Activated effector memory CD4-positive, alpha-beta T cell treated with anti-CD3 and anti-CD28 coated beads, Interleukin-2, amount 50 U/mL, for 16 hours (primary cell): ENCODE data around the gene MTARC2.

Experiments used
- DNase-seq: peaks from one replicate; pipeline ENCODE4 v3.0.0-alpha.2; 2020

Gene MTARC2

DNA sequence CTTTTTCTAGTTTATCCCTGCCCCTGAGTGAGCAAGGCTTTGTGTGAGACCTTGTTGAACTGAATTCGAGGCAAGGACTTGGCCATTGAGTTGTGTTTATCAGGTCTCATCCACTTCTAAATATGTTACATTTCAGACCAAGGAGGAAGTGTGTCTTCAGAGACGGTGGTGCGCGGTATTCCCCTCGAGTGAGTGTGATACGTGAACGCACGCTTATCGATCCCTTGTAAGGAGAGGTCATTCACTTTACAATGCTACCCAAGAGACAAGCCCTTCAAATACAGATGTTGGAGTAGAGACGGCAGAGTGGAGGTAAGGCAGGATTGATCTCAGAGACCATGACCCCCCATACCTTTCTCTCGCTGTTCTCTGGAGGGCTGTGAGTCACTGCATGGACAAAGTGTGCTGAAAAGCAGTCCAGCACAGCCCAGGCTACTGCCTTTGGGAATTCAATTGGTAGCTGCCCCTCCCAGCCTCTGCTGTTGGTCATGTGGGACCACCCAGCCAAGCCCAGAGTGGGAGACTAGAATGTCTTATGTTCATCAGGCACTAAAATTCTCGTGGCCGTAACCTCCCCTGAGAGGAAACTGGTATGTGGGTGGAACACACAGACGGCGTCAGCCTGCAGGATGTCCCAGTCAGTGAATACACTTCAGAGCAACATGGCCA is 22.3 kb downstream of the MTARC2 start:
- DNase-seq = no peak

DNA sequence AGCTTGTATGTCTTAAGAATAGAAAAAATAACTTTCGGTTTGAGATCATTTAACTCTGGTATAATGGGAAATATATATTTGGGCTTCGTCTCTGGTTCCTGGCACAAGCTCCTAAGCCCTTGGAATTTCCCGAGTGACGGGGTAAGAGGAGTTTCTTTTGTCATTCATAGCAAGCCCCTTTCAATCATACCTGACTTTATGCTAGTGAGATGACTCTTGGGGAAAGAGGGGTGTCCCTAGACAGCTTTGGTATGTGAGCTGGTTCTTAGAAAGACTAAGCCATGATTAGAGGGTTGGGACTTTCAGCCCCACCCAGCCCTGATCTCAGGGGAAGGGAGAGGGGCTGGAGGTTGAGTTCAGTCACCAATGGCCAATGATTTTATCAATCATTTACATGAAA is 24.7 kb downstream of the MTARC2 start:
- DNase-seq = no peak

DNA sequence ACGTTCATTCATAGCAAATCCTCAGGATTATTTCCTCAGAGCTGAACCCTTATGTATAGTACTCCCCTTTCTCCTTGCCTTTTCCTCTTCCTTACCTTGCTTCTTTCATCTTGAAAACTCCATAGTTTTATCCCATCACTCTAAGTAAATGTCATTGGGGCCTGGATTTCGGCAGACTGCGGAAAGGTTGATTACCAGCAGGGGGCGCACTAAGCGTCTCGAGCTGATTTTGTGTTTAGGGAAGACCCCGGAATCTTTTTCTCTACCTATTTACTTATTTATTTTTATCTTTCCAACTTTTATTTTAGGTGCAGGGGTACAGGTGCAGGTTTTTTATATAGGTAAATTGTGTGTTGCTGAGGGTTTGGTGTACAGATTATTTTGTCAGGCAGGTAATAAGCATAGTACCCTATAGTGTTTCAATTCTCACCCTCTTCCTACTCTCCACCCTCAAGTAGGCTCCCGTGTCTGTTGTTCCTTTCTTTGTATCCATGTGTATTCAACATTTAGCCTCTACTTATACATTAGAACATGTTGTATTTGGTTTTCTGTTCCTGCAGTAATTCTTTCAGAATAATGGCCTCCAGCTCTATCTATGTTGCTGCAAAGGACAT is 27.2 kb downstream of the MTARC2 start:
- DNase-seq = peak; percentile 75

DNA sequence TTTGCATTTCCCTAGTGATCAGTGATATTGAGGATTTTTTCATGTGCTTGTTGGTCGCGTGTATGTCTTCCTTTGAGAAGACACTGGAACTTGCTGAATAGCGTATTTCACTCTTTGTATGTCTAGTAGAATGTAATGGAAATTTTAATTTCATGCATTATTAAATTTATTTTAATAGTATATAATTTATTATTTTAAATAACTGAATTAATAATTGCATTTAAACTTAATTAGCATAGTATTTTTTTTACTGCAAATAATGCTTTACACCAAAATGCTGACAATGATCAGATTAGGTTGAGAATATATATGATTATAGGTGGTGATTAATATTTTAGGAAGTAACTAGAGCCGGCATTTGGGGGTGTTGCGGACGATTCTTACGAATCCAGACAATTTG is 28.1 kb downstream of the MTARC2 start:
- DNase-seq = no peak

DNA sequence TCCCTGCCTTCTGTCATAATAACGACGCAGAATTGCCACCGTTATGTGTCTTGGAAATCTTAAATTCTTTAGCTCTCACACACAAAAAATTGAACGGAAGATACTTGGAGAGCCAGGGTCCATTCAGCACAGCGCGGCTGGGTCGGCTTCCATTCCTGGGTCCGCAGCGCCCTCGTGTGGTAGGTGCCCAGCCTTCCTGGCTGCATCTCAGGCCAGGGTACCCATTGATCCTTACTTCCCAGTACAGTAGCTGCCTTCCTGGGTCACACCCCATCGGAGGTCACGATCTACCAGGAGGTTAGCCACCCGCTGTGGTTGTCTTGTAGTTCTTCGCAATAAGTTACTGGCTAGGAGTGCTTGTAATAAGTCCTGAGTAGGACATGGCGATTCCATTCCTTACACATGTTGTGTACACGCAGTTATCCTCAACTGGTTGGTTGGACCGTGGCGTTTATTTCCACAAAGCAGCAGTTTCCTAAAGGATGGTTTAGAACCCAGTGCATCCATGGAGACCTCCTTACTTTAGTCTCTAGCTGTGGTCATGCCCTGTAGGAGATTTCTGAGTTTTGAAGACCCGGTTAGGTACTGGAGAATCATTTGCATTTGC is 28.7 kb downstream of the MTARC2 start:
- peak; percentile 86 for DNase-seq

DNA sequence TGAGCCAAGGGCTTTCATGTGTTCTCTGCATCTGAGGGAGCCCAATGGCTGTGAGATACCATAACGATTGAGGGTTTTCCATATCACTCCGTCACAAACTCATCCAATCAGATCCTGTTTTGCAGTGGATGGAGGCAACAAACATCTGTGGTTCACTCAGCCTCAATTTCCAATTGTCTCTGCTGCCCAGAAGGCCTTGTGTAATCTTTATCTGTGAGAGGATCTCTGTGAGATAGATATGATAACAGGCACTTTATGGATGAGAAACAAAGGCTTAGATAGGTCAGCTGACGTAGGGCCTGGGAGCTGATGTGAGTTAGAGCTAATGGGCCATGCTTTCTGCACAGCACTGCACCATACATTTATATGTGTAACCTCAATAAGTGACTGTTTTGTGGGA is 35.3 kb downstream of the MTARC2 start:
- DNase-seq = no peak

DNA sequence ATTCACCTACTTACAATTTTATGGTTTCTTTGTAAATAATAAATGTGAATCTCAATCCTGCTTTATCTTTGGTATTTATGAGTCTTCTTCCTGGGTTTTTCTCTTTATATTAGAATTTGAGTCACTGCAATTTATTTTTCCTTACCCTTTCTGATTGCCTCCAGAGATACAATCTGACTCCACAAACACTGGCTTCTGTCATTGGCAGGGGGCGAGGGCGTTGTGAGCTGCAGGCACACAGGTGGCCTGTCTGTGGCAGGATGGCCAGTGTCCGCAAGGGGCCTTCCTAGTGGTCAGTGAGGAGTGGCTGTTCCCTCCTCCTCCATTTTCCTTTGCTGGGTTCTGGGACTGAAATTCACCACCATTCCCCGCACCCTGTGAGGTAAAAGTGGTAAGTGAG is 36.6 kb downstream of the MTARC2 start:
- DNase-seq = no peak

DNA sequence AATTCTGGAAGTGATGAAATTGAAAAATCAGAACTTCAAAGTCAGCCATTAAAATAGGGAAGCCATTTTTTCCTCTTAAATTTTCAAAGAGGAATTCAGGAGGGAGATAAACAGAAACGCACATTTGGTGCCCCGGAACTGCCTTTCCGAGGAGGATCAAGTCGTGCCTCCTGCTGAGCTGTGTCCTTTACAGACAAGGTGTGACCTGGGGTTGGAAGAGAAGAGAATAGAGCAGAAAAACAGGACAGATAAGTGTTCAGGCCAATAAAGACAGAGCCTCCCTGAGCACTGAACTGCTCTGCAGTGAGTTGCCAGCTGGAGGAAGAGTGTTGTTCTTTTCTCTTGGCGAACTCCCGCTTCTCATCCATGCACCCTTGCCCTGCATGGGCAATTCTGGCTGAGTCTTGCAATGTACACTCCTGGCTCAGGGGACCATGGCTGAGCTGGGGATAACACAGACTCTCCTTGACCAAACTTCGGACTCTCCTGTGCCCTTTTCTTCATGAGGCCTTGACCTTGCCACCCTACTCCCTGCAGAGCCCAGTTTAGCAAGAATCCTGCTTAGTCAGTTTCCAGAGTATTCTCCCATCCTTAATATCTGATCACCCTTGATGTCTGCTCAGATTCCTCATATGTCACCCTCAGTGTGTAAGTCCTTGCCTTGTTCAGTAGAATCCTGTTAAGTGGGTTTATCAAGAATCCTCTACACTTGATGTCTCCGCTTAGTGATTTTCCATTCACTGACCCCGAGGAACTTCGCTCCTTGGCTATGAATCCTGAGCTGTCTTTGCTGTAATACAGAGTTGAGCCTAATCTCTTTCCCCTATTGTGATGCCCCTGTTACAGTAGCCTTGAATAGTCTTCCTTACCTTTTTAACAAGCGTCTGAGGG is 37.3 kb downstream of the MTARC2 start:
- DNase-seq = no peak

DNA sequence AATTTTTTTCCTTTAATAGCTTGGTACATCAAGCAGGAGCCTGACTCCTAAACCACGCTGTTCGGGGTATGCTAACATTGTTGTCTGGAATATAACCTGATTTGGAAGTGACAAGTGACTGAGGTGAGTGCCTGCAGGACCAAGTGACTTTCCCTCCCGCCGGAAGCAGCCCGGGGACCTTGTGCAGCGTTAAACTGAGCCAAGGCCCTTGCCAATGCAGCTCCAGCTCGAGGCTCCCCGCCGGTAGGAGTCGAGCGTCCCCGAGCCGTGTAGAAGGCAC is 37.9 kb downstream of the MTARC2 start:
- no peak for DNase-seq

DNA sequence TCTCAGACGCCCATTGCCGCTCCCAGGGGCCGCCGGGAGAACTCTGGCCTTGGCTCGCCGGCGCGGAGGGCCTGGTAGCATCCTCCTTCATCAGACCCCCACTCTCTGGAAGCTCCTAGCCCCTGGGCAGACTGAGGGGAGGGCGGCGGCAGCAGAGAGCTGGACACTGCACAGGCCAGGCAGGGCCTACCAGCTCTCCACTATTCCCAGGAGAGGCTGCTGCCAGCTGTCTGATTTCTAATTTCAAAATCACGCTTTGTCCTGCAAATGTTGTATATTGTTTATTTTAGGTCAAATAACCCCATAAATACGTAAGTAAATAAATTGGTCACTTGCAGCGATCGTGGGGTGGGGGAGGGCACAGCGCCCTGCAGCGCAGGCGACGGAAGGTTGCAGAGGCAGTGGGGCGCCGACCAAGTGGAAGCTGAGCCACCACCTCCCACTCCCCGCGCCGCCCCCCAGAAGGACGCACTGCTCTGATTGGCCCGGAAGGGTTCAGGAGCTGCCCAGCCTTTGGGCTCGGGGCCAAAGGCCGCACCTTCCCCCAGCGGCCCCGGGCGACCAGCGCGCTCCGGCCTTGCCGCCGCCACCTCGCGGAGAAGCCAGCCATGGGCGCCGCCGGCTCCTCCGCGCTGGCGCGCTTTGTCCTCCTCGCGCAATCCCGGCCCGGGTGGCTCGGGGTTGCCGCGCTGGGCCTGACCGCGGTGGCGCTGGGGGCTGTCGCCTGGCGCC is 38.4 kb downstream of the MTARC2 start, which contains the start of gene MTARC1:
MTARC1 (plus strand) TSS at position 577 of the 732 bp plus-strand sequence; CDS start at position 609, 32 bp downstream.
- no peak for DNase-seq

DNA sequence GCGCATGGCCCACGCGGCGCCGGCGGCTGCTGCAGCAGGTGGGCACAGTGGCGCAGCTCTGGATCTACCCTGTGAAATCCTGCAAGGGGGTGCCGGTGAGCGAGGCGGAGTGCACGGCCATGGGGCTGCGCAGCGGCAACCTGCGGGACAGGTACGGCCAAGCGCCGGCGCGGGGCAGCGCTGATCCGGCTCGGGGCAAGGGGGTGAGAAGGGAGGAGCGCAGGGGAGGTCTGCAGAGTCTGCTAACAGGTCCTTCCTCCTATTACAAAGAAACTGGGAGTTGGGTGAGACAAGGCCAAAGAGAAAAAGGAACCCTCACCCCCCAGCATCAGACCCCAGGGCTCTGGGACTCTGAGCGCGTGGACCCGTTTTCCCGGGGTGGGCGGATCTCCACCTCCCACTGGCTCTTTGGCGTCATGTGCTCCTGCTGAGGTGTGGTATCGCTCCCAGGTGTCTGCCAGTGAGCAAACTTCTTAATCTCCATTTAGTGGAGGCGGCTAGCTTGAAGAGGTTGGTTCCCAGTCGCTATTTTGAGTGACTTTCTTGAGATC is 39.0 kb downstream of the MTARC2 start:
- DNase-seq = no peak

DNA sequence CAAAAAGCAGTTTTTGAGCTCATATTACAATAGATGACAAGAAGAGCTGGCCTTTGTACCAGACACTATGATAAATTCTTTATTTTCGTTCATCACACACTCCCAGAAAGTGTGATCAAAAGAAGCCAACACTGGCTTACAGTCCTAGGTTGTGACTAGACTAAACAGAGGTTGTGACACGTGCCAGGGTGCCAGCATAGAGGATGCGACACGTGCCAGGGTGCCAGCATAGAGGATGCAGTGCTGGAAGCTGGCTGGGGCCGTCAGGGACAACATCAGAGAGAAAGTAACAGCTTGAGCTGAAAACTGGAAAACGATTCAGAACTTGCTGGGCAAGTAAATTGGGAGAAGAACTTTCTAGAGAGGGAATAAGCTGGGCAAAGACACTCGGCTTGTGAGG is 40.8 kb downstream of the MTARC2 start:
- no peak for DNase-seq

DNA sequence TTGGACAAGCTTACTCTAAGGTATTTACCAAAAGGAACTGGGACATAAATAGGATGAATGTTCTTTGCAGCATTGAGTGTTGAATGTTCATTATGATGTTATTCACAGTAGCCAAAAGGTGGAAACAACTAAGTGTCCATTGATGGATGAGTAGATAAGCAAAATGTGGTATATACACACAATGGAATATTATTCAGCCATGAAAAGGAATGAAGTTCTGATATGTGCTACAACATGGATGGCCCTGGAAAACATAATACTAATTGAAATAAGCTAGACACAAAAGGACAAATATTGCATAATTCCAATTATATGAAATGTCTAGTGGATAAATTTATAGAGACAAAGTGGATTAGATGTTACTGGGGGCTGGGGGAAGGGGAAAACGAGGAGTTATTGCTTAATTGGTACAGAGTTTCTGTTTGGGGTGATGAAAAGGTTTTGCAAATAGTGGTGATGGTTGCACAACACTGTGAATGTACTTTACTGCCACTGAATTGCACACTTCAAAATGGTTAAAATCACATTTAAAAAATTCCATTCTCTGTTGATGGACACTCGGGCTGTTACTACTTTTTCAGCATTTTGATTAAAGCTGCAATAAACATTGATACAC is 41.5 kb downstream of the MTARC2 start:
- DNase-seq = no peak

DNA sequence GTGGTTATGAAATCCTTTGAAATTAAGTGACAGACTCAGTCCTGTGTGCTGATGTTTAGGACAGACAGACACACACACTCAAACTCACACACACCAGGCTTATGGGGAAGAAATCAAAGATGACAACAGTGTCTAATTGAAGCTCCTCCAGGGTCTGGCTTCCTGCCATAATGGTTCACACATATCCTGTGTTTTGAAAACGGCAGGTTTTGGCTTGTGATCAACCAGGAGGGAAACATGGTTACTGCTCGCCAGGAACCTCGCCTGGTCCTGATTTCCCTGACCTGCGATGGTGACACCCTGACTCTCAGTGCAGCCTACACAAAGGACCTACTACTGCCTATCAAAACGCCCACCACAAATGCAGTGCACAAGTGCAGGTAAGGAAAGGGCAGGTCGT is 43.2 kb downstream of the MTARC2 start:
- no peak for DNase-seq

DNA sequence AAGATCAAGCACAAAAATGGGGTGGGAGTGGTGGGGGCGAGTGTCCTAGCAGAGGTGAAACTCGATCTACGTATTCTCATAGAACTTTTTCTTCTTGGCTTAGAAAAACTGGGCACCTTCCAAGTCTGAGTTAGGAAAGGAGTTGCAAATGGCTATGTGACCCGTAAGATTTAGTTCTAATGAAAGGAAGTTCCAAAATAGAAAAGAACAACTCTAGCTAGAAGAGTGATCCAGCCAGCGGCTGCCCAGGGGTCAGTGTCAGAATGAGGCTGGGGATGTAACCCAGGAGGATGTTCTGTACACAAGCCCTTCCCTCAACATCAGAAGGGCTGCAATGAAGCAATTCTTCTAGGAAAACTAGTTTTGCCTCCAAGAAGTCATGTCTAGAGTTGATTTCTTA is 43.8 kb downstream of the MTARC2 start:
- no peak for DNase-seq

DNA sequence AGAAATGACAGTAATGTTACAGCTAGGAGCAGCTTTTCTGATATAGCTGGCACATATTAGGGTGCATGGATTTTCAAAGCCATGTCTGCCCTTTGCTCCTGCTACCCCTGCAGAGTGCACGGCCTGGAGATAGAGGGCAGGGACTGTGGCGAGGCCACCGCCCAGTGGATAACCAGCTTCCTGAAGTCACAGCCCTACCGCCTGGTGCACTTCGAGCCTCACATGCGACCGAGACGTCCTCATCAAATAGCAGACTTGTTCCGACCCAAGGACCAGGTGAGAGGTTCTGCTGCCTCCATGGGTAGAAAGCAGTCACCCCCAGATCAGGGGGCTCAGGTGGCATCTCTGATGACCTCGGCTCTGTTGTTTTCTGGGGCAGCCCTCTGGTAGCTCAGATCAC is 48.4 kb downstream of the MTARC2 start:
- no peak for DNase-seq

DNA sequence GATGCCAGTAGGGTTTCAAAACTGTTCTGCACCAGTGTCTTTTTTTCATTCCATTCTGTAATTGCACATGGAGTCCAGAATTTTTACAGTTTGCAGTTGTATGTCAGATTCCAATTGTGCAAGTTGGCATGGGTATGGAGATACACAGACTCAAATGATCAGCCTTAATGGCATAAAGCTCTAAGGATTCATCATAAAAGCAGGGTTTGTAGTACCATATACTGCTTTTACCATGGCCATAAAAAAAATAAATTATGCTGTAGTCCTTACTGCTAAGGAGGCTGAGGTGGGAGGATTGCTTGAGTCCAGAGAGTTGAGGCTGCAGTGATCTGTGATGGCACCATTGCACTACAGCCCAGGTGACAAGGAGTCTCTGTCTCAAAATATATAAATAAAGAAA is 48.9 kb downstream of the MTARC2 start:
- DNase-seq = no peak

DNA sequence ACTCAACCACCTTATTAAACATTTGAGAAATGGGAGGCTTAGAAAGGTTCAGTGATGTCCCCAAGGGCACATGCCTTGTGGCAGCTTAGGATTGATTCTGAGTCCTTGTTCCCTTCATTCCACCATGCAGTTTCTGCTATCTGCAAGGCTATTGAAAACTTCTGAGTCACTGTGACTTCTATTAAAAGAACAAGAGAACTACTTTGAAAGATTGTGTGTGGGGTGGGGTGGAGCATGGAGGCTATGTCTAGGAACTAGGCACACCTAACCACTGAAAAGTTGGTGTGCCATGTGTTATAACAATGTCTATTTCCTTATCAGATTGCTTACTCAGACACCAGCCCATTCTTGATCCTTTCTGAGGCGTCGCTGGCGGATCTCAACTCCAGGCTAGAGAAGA is 49.4 kb downstream of the MTARC2 start:
- DNase-seq = no peak

DNA sequence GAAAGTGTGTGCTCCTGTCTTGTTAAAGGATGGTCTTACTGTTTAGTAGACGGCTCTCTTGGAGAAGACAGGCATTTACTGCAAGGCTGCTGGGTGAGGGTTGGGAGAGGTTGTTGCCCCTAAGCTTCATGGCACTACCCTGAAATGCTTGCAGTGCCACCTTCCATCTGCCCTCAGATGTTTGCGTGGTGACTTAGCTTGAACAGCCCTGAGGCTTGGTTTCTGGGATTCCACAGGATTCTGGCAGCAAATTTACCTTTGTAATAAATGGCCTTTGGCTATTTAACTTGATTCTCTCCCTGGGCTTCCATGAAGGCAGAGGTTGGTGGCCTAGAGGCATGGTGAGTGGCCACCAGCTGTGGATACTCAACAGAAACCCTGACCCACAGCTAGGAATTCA is 50.2 kb downstream of the MTARC2 start:
- no peak for DNase-seq

DNA sequence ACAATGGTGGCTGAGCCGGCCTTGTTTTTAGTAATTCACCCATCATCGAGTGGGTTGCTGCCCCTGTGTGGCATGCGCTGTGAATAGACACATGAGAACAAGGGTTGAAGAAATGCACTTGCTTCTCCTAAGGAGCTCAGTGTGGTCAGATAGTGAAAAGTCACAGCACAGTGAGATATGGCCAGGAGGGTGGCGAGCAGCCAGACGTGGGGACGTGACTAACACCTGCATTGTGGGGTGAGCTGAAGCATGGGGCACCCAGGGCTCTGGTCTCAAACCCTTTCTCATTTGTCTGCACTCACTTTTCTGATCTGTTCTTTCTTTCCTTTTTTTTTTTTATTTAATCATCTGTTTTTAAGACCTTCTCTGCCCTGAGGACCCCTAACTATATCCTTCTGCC is 52.1 kb downstream of the MTARC2 start:
- DNase-seq = no peak

DNA sequence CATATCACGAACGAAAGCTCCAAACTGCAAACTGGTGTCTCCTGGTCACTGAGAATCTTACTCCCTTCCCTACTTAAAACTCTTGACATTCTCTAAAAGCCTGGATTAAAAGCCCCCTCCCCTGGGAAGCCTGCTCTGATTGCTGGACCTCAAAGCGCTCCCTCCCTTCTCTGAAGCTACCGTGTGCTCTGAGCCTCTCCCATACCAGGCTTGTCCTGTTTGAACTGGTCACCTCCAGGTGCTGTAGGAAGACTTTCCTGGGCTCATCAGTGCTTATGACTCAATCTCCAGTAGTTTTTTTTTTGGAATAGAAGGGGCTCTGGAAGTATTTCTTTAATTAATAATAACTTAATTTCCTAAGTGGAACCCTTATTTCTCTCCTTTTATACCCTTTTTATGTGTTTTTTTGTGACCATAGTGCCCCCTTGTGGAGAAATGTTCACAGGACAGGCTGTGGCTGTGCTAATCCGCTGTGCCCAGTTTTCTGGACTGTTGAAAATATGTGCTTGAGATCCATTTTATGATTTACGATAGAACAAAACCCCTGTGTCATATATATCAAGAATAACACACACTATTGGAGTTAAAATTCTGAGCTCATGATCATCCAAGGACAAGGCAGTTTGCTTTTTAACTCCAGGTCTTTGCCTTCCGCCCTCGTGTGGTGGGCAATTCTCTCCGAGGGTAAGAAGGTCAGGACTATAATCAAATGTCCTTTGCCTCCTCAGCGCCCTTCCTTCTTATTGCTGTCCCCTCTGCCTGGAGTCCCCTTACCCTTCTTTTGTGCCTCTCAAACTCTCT is 55.5 kb downstream of the MTARC2 start:
- DNase-seq = no peak
